ENCODE measurements around the gene KCNQ4.

KCNQ4 gene

GRCh38 chr1:40838045-40838979, 54.7 kb downstream of the KCNQ4 start:
- in situ Hi-C loops (cut with HindIII; ENCODE audit: low sequenced_read_pairs), result no loop called here

GRCh38 chr1:40838980-40839942, 55.7 kb downstream of the KCNQ4 start:
- in situ Hi-C loops (cut with HindIII; ENCODE audit: low sequenced_read_pairs), result no loop called here

GRCh38 chr1:40839943-40840335, 56.4 kb downstream of the KCNQ4 start:
- in situ Hi-C loops (cut with HindIII; ENCODE audit: low sequenced_read_pairs), result no loop called here

GRCh38 chr1:40840526-40841323, 57.1 kb downstream of the KCNQ4 start:
- in situ Hi-C loops (cut with HindIII; ENCODE audit: low sequenced_read_pairs), result no loop called here

- in situ Hi-C loops (cut with HindIII; ENCODE audit: low sequenced_read_pairs), result no loop called here
These were observed 58.0 kb downstream of the KCNQ4 start for GRCh38 chr1:40841602-40842001.

GRCh38 chr1:40842207-40842606, 58.6 kb downstream of the KCNQ4 start:
- in situ Hi-C loops (cut with HindIII; ENCODE audit: low sequenced_read_pairs), result no loop called here

GRCh38 chr1:40842691-40843090, 59.1 kb downstream of the KCNQ4 start:
- in situ Hi-C loops (cut with HindIII; ENCODE audit: low sequenced_read_pairs), result no loop called here

- in situ Hi-C loops (cut with HindIII; ENCODE audit: low sequenced_read_pairs), result no loop called here
These were observed 60.5 kb downstream of the KCNQ4 start for GRCh38 chr1:40844079-40844478.

- in situ Hi-C loops (cut with HindIII; ENCODE audit: low sequenced_read_pairs), result no loop called here
These were observed 61.6 kb downstream of the KCNQ4 start for GRCh38 chr1:40844887-40845878.

GRCh38 chr1:40845895-40846294, 62.3 kb downstream of the KCNQ4 start:
- in situ Hi-C loops (cut with HindIII; ENCODE audit: low sequenced_read_pairs), result no loop called here

- in situ Hi-C loops (cut with HindIII; ENCODE audit: low sequenced_read_pairs), result no loop called here
These were observed 63.6 kb downstream of the KCNQ4 start for GRCh38 chr1:40847023-40847745.

GRCh38 chr1:40848530-40849189, 65.1 kb downstream of the KCNQ4 start:
- in situ Hi-C loops (cut with HindIII; ENCODE audit: low sequenced_read_pairs), result no loop called here

- in situ Hi-C loops (cut with HindIII; ENCODE audit: low sequenced_read_pairs), result loop anchor here (5.0 kb wide), 1 partner anchor 107 kb away; no protein-coding TSS in a partner anchor
These were observed 66.4 kb downstream of the KCNQ4 start for GRCh38 chr1:40849801-40850592.

- in situ Hi-C loops (cut with HindIII; ENCODE audit: low sequenced_read_pairs), result loop anchor here (5.0 kb wide), 1 partner anchor 106 kb away; no protein-coding TSS in a partner anchor
These were observed 68.1 kb downstream of the KCNQ4 start for GRCh38 chr1:40851643-40852042.

- in situ Hi-C loops (cut with HindIII; ENCODE audit: low sequenced_read_pairs), result loop anchor here (5.0 kb wide), 1 partner anchor 104 kb away; no protein-coding TSS in a partner anchor
These were observed 69.7 kb downstream of the KCNQ4 start for GRCh38 chr1:40853113-40853884.

GRCh38 chr1:40853885-40854170, 70.2 kb downstream of the KCNQ4 start:
- in situ Hi-C loops (cut with HindIII; ENCODE audit: low sequenced_read_pairs), result loop anchor here (5.0 kb wide), 1 partner anchor 103 kb away; no protein-coding TSS in a partner anchor

- in situ Hi-C loops (cut with HindIII; ENCODE audit: low sequenced_read_pairs), result no loop called here
These were observed 71.9 kb downstream of the KCNQ4 start for GRCh38 chr1:40855513-40855912.

Measured in endothelial cell of hepatic sinusoid (primary cell).